HTERT RPE-1 (cell line): ENCODE measurements around the gene STAB1.

Experiments used
- in situ Hi-C: fragments of 300-500 bp; cut with MboI; formaldehyde crosslinking; loops from 4 replicates; pipeline ENCODE4 v1.14.3; 2020; ENCODE audit warnings: low sequenced_read_pairs

Gene STAB1

GRCh38 chr3:52494886-52495495 is at the start of gene STAB1:
Gene STAB1 (plus strand): TSS chr3:52495338. CDS start chr3:52495414, 76 bp downstream.
- in situ Hi-C loops: no loop called here

- in situ Hi-C loops: no loop called here
Observed at GRCh38 chr3:52446042-52446441, 49.1 kb upstream of the STAB1 start.

- in situ Hi-C loops: no loop called here
Observed at GRCh38 chr3:52446631-52447511, 48.3 kb upstream of the STAB1 start.

- in situ Hi-C loops: no loop called here
Observed at GRCh38 chr3:52447512-52448355, 47.4 kb upstream of the STAB1 start.

- in situ Hi-C loops: no loop called here
Observed at GRCh38 chr3:52450489-52451236, 44.5 kb upstream of the STAB1 start.

- in situ Hi-C loops: no loop called here
Observed at GRCh38 chr3:52451237-52452083, 43.7 kb upstream of the STAB1 start.

GRCh38 chr3:52452126-52452525 is 43.0 kb upstream of the STAB1 start:
- in situ Hi-C loops: no loop called here

GRCh38 chr3:52452570-52453221 is 42.4 kb upstream of the STAB1 start:
- in situ Hi-C loops: no loop called here

GRCh38 chr3:52453496-52454249 is 41.5 kb upstream of the STAB1 start, which contains the start of gene TNNC1:
Gene TNNC1 (minus strand): TSS chr3:52454041. CDS start chr3:52454015, 26 bp downstream.
- in situ Hi-C loops: no loop called here

- in situ Hi-C loops: no loop called here
Observed at GRCh38 chr3:52454250-52454937, 40.7 kb upstream of the STAB1 start.

- in situ Hi-C loops: no loop called here
Observed at GRCh38 chr3:52454938-52455282, 40.2 kb upstream of the STAB1 start.

GRCh38 chr3:52455283-52456168 is 39.6 kb upstream of the STAB1 start, which contains the start of gene NISCH:
Gene NISCH (plus strand): TSS chr3:52455604. CDS start chr3:52455642, 38 bp downstream.
- in situ Hi-C loops: no loop called here

- in situ Hi-C loops: no loop called here
Observed at GRCh38 chr3:52456169-52456799, 38.9 kb upstream of the STAB1 start.

GRCh38 chr3:52456800-52457183 is 38.3 kb upstream of the STAB1 start:
- in situ Hi-C loops: no loop called here

- in situ Hi-C loops: no loop called here
Observed at GRCh38 chr3:52458031-52458760, 36.9 kb upstream of the STAB1 start.
